Natural killer cell treated with Interleukin-12 subunit alpha and Interleukin-12 subunit beta and Interleukin-15 and Interleukin-18, amount 100 ng/mL, for 72 hours (primary cell): ENCODE data around the gene ADK. TPM values are rescaled to one million over a fixed set of nuclear protein-coding genes. Genes with fewer than 3 reads are reported as not detected.

Experiments
- ATAC-seq, 2 donors: fragments of 150-1000 bp; cut with Tn5 transposase in 1 of 2; sonication (Bioruptor Pico), chemical (Tn5 transposase) in 1 of 2; 2 replicates each; pipeline ENCODE4 v1.10.0; 2021
- DNase-seq: peaks from one replicate; pipeline ENCODE4 v3.0.0; 2022; ENCODE audit warnings: low spot score
- H3K27ac Mint-ChIP-seq, 2 donors: 1 replicate in 1 of 2; 2 replicates in 1 of 2; pipeline ENCODE4 v1.8.0; 2022; ENCODE audit warnings: mixed read lengths in 2 of 2, mild to moderate bottlenecking in 1 of 2, moderate library complexity in 1 of 2
- H3K27me3 Mint-ChIP-seq, 2 donors: 1 replicate in 1 of 2; 2 replicates in 1 of 2; pipeline ENCODE4 v1.8.0; 2022; ENCODE audit warnings: mixed read lengths in 2 of 2
- H3K36me3 Mint-ChIP-seq: one replicate; pipeline ENCODE4 v1.8.0; 2022; ENCODE audit warnings: mixed read lengths
- H3K4me1 Mint-ChIP-seq, 2 donors: 1 replicate in 1 of 2; 2 replicates in 1 of 2; pipeline ENCODE4 v1.8.0; 2022; ENCODE audit warnings: low read depth in 2 of 2, mixed read lengths in 2 of 2, mild to moderate bottlenecking in 1 of 2
- H3K4me3 Mint-ChIP-seq: one replicate; pipeline ENCODE4 v1.8.0; 2022; ENCODE audit warnings: mixed read lengths
- H3K9me3 Mint-ChIP-seq: 2 replicates; pipeline ENCODE4 v1.8.0; 2022; ENCODE audit warnings: mixed read lengths
- total RNA-seq, 2 donors: library from RNA; stranded (reverse); gene quantifications; one replicate each; pipeline ENCODE4 v1.2.3, GENCODE V29; 2022

The ADK gene
- total RNA-seq, 2 donors from 2014 or later, result 18.9 to 49.5 TPM

DNA sequence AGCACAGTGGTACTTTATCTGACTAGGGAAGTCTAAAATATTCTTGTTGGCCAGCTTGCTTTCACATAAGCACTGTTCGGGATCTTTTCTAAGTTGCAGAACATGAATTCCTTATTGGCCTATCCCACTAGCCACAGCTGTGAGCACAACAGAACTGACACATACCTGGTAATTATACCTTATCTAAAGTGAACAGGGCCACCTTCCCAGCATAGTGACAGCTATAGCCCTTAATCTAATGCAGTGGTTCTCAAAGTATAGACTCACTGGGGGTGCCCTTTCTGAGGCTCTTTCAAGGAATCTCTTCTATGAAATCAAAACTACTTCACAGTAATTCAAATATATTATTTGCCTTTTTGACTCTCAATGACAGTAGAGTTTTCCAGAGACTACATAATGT lies 490.6 kb downstream of the ADK start:
- H3K27me3 Mint-ChIP-seq, result no peaks in the 10 kb centered on the region
- DNase-seq (no peak), ATAC-seq (no peak)
- no peaks in the 10 kb centered on the region for H3K4me1 Mint-ChIP-seq
- H3K36me3 Mint-ChIP-seq, result peaks cover 11% of the 10 kb centered on the region
- H3K4me3 Mint-ChIP-seq, result no peak overlapping the region
- H3K27ac Mint-ChIP-seq, result no peak overlapping the region
- H3K9me3 Mint-ChIP-seq, result peaks cover 3% of the 10 kb centered on the region

DNA sequence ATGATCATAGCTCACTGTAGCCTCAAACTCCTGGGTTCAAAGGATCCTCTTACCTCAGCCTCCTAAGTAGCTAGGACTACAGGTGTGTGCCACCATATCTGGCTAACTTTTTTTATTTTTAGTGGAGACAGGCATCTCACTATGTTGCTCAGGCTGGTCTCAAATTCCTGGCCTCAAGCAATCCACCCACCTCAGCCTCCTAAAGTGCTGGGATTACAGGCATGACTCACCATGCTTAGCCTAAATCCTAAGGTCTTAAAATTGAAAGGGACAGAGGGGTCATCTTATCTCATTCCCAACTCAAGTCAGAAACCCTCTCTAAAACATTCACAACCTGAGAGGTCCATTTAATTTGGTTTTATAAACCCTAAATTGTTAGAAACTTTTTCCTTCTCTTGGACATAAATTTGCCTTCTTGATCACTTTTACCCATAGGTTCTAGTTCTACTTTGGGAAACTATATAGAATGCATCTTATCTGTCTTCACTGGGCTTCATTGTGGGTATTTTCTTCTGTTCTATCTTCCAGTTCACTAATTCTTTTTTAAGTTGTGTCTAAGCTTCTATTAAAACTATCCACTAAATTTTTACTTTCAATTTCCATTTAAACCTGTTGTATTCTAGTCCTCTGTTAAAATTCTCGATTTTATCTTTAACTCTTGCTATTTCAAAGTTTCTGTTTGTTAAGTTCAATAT lies 492.0 kb downstream of the ADK start:
- H3K27ac Mint-ChIP-seq, result no peak overlapping the region
- H3K4me1 Mint-ChIP-seq, result no peaks in the 10 kb centered on the region
- H3K27me3 Mint-ChIP-seq, result no peaks in the 10 kb centered on the region
- H3K36me3 Mint-ChIP-seq, result peaks cover 11% of the 10 kb centered on the region
- no peak for DNase-seq
- peaks cover 3% of the 10 kb centered on the region for H3K9me3 Mint-ChIP-seq
- no peak for ATAC-seq
- H3K4me3 Mint-ChIP-seq, result no peak overlapping the region

DNA sequence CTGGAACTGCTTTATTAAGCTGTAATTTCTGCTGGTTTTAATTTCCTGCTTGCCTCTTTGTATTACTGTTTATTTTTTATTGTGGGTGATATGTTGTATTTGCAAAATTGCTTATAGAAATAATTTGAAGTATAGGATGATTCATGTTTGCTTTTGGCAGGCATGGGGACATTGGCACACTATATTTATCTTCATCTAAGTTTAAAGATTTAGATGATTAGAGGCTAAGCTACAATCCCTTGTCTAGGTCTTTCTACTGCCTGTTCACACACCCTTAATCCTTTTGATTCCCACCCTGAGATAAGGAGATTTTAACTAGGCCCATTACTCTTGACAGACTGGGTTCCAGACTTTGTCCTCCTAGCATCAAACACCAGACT lies 492.6 kb downstream of the ADK start:
- no peak overlapping the region for H3K4me3 Mint-ChIP-seq
- H3K9me3 Mint-ChIP-seq, result peaks cover 3% of the 10 kb centered on the region
- H3K27me3 Mint-ChIP-seq, result no peaks in the 10 kb centered on the region
- no peak for ATAC-seq
- DNase-seq, result no peak
- peaks cover 11% of the 10 kb centered on the region for H3K36me3 Mint-ChIP-seq
- H3K27ac Mint-ChIP-seq, result no peak overlapping the region
- no peaks in the 10 kb centered on the region for H3K4me1 Mint-ChIP-seq

DNA sequence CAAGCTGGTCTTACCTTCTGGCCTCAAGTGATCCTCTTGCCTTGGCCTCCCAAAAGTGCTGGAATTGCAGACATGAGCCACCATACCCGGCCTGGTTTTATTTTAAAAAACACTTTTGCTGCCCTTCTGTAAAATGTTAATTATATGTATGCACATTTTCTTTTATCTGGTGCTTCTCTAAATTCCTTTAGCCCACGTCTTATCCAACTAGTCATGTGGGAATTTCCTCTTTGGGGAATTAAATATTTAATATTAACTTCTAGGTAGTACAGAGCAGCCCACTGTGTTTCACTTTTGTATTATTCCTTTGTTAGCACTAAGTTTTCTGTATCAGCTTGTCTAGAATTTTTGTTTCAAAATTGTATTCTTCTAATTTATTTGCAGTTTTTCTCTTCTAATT lies 493.7 kb downstream of the ADK start:
- no peak overlapping the region for H3K27ac Mint-ChIP-seq
- H3K4me1 Mint-ChIP-seq, result no peaks in the 10 kb centered on the region
- DNase-seq (no peak), ATAC-seq (no peak)
- H3K27me3 Mint-ChIP-seq, result no peaks in the 10 kb centered on the region
- peaks cover 11% of the 10 kb centered on the region for H3K36me3 Mint-ChIP-seq
- H3K4me3 Mint-ChIP-seq, result no peak overlapping the region
- H3K9me3 Mint-ChIP-seq, result peaks cover 3% of the 10 kb centered on the region

DNA sequence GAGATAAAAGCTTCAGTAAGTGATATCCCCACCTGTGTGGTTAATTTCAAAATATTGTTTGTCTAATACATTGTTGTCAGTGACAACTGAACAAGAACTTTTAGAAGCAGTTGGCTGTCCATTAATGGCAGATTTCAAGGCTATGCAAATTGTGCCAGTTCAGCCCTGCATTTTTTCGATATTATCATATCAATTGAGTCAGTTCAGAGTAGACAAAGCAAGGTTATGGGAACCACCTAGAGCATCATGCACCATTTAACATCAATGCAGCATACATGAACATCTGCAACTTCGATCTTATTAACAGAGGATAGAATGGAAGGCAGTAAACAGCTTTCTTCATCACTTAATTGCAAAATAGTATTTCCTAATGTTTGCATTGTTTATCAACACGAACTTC lies 494.7 kb downstream of the ADK start:
- no peaks in the 10 kb centered on the region for H3K4me1 Mint-ChIP-seq
- no peak for ATAC-seq
- H3K27me3 Mint-ChIP-seq, result no peaks in the 10 kb centered on the region
- H3K27ac Mint-ChIP-seq, result no peak overlapping the region
- no peak overlapping the region for H3K4me3 Mint-ChIP-seq
- no peak for DNase-seq
- peaks cover 11% of the 10 kb centered on the region for H3K36me3 Mint-ChIP-seq
- peaks cover 3% of the 10 kb centered on the region for H3K9me3 Mint-ChIP-seq

DNA sequence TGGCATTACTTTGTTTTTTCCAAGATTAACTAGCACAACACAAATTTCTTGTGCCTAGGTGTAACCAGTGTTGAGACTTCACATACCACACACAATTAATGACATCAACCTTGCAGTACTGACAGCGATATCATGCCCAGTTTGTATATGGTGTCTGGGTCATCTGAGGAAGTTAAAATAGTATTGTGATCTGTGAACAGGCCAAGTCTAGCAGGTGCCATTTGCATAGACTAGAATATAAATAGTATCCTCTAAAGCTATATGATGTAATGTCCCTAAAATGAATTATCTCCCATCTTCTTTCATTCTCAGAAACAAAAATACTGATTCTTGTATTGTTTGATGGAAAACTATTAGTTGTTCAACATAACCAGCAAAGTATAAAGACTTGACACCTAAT lies 499.6 kb downstream of the ADK start:
- Mint-ChIP-seq H3K27ac (no peak overlapping the region), H3K4me1 (no peaks in the 10 kb centered on the region), H3K27me3 (no peaks in the 10 kb centered on the region), H3K36me3 (no peaks in the 10 kb centered on the region), H3K4me3 (no peak overlapping the region), H3K9me3 (no peaks in the 10 kb centered on the region)
- ATAC-seq (no peak), DNase-seq (no peak)

DNA sequence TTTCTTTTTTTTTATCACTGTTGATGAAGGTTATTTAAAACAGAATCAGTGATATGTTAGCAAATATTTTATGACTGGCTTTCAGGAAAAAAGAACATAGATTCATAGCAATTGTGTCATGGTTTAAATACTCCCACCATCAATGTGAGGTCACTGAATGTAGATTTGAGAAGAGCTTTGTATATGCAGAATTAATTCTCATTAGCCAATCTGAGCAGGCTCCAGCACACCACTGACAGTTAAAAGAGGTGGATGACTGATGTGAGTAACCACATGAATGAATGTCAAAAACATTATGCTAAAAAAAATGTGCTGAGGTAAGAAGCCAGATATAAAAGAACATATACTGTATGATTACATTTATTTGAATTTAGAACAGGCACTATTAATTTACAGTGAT lies 500.5 kb downstream of the ADK start:
- H3K9me3 Mint-ChIP-seq, result no peaks in the 10 kb centered on the region
- no peak overlapping the region for H3K4me3 Mint-ChIP-seq
- H3K4me1 Mint-ChIP-seq, result no peaks in the 10 kb centered on the region
- H3K36me3 Mint-ChIP-seq, result no peaks in the 10 kb centered on the region
- H3K27ac Mint-ChIP-seq, result no peak overlapping the region
- H3K27me3 Mint-ChIP-seq, result no peaks in the 10 kb centered on the region
- DNase-seq, result no peak
- no peak for ATAC-seq

DNA sequence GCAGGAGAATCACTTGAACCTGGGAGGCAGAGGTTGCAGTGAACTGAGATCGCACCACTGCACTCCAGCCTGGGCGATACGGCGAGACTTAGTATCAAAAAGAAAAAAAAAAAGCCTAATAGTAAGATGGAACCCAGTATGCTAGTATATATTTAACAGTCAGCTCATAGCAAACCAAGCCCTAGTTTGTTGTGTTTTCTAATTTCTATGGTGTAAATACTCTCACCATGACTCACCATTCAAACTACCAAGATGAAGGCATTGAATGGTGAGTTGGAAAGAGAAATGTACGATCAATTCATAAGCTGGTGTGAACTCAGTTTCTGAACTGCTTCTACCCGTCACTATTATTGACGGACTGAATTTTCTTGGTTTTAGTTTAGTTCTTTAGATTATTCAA lies 501.6 kb downstream of the ADK start:
- Mint-ChIP-seq H3K27me3 (no peaks in the 10 kb centered on the region), H3K36me3 (no peaks in the 10 kb centered on the region), H3K27ac (no peak overlapping the region), H3K4me3 (no peak overlapping the region), H3K4me1 (no peaks in the 10 kb centered on the region), H3K9me3 (no peaks in the 10 kb centered on the region)
- DNase-seq, result no peak
- ATAC-seq, result no peak

DNA sequence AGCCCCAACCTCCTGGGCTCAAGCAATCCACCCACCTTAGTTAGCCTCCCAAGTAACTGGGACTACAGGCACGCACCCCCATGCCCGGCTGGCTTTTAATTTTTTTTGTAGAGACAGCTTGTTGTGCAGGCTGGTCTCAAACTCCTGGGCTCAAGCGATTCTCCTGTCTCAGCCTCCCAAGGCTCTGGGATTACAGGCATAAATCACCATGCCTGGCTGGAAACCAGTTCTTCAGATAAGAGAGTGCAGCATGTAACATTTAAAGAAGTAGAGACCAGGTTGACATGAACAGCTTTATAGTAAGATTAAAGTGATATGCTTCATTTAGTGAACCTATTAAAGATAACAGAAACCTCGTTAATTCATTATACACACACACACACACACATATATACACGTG lies 507.5 kb downstream of the ADK start:
- Mint-ChIP-seq H3K4me3 (no peak overlapping the region), H3K36me3 (no peaks in the 10 kb centered on the region), H3K27me3 (no peaks in the 10 kb centered on the region), H3K4me1 (no peaks in the 10 kb centered on the region), H3K9me3 (no peaks in the 10 kb centered on the region), H3K27ac (no peak overlapping the region)
- ATAC-seq (no peak), DNase-seq (no peak)

DNA sequence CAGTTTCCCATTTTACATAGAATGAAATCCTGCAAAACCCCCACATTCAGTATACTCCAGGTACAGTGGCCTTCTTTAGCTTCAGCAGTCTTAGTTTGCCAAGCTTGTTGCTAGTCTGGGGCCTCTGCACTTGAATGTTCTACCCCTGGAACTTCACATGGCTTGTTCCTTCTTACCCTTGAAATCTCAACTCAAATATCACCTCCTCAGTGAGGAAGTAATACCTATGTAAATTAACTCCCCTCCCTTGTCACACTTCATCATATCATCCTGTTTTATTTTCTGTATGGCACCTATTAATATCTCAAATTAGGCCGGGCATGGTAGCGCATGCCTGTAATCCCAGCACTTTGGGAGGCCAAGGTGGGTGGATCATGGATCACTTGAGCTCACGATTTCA lies 511.6 kb downstream of the ADK start:
- no peaks in the 10 kb centered on the region for H3K9me3 Mint-ChIP-seq
- H3K4me3 Mint-ChIP-seq, result no peak overlapping the region
- H3K36me3 Mint-ChIP-seq, result no peaks in the 10 kb centered on the region
- H3K4me1 Mint-ChIP-seq, result no peaks in the 10 kb centered on the region
- DNase-seq (no peak), ATAC-seq (no peak)
- no peak overlapping the region for H3K27ac Mint-ChIP-seq
- no peaks in the 10 kb centered on the region for H3K27me3 Mint-ChIP-seq

DNA sequence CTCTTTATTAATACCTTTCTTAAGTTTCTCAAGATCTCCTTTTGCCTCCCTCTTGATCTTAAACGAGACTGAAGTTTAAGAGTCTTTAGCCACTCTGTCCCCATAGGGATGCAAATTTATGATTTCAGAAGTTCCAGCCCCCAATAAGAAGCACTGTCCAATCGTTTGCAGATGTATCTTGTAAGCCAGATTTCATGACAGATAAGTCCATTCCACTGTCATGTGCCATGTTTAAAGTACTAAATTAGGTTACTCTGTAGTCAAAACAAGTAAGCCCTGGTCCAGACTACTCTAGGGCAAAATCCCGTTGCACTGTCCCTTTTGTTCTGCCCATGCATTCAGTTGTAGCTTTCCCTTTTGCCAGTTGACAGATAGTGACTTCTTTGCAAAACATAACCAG lies 518.2 kb downstream of the ADK start:
- DNase-seq (no peak), ATAC-seq (no peak)
- Mint-ChIP-seq H3K36me3 (no peaks in the 10 kb centered on the region), H3K4me1 (no peaks in the 10 kb centered on the region), H3K9me3 (no peaks in the 10 kb centered on the region), H3K27me3 (no peaks in the 10 kb centered on the region), H3K4me3 (no peak overlapping the region), H3K27ac (no peak overlapping the region)

DNA sequence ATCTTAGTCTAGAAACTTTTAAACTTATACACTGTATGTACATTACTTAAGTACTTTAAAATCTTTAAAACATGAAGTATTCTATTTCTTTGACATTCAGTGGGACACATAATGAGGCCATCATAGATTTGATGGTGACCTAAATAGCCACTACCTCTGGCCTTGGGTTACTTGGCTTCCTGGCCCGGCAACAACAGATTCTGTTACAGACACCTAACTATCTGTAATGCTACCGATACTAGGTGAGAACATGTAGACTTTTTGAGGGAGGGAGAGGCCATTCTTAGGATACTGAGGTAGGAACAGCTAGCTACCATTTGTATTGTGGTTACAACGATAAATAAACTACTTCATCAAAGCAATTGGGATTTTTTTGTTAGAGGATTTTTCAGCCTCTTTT lies 520.7 kb downstream of the ADK start:
- DNase-seq, result no peak
- Mint-ChIP-seq H3K4me3 (no peak overlapping the region), H3K4me1 (no peaks in the 10 kb centered on the region), H3K27me3 (no peaks in the 10 kb centered on the region), H3K27ac (no peak overlapping the region), H3K36me3 (no peaks in the 10 kb centered on the region), H3K9me3 (no peaks in the 10 kb centered on the region)
- ATAC-seq, result no peak

DNA sequence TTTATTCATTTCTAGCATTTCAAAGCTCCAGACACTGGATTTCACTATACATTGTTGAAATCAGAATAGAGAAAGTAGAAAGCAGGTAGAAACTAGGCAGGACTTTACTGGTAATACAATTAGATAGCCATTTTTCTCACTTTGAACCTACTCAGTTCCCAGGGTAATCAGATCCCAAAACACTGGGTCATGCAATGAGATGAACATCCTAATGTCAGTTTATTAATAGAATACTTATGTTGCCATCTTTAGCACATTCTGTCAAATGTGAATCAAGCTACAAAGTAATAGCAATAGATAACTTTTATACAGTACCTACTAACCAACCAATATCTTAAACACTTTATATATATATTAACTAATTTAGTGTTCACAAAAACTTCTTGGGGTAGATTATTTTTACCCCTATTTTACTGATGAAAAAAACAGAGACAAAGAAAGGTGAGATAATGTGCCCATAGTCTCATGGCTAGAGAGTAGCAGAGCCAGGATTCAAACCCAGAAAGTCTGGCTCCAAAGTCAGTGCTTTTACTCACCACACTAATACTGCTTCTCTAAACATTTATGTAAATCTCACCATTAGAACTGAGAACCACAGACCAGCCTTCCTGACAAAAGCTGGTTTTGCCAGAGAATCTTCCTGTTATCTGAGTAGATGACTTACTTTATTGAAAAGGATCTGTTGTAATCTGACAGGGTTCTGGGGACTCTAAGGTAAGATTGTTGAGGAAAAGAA lies 521.6 kb downstream of the ADK start:
- Mint-ChIP-seq H3K27me3 (no peaks in the 10 kb centered on the region), H3K36me3 (no peaks in the 10 kb centered on the region), H3K4me3 (no peak overlapping the region), H3K9me3 (no peaks in the 10 kb centered on the region), H3K27ac (no peak overlapping the region), H3K4me1 (no peaks in the 10 kb centered on the region)
- DNase-seq (no peak), ATAC-seq (no peak)

DNA sequence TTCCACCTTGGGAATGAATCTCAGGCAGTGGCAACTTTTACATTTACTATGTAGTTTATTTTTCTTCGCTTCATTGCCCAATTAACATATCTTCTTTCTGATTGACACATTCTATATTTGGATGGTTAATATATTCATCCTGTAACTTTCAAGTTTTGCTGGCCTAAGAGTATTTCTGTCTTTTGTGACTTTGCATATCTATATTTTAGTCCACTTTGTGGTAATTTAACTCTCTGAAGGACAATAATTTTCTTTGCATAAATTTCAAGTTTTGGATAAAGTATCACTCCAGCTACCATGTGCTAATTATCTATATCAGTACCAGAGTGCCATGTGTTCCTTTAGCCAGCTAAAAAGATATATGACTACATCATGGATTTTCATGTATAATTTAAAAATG lies 523.9 kb downstream of the ADK start:
- no peaks in the 10 kb centered on the region for H3K9me3 Mint-ChIP-seq
- H3K27ac Mint-ChIP-seq, result no peak overlapping the region
- H3K27me3 Mint-ChIP-seq, result no peaks in the 10 kb centered on the region
- H3K4me1 Mint-ChIP-seq, result no peaks in the 10 kb centered on the region
- no peak overlapping the region for H3K4me3 Mint-ChIP-seq
- ATAC-seq (no peak), DNase-seq (no peak)
- no peaks in the 10 kb centered on the region for H3K36me3 Mint-ChIP-seq

DNA sequence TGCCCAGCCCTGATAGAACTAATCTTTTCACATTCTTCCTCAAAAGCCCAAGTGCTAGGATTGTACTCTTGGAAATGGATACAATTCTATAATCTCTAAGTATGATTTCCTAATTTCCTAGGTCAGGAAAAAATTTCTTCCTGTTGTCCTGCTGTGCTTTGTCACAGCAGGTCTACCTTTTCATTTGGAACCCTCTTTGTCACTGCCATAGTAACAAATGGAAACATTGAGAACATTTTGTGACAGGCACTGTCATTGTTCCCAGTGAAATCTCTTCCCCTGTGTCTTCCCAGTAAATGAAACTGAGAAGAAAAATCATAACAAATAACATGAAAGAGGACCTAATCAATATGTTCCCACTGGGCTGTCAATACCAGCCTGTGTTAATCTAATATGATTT lies 524.5 kb downstream of the ADK start:
- H3K27ac Mint-ChIP-seq, result peak overlapping the region in 1 of 2 donors; percentile 43
- DNase-seq, result no peak

More for the DNA sequence above, 524.5 kb downstream of the ADK start:
- Mint-ChIP-seq H3K4me3 (no peak overlapping the region), H3K9me3 (no peaks in the 10 kb centered on the region), H3K27me3 (no peaks in the 10 kb centered on the region), H3K36me3 (no peaks in the 10 kb centered on the region), H3K4me1 (no peaks in the 10 kb centered on the region)
- no peak for ATAC-seq
